Retinal pigment epithelial cell (primary cell): ENCODE measurements around the gene MS4A1.
"Not testable (repeated sequence)": the region's sequence is repeated elsewhere in the genome, so short reads cannot be mapped to it uniquely, and the experiment has no call there.

Experiments
- DNase-seq: peaks from one replicate; pipeline ENCODE4 v3.0.0-alpha.2; 2010; ENCODE audit warnings: low read depth
- H3K4me3 ChIP-seq: 2 replicates; pipeline ENCODE4 v1.5.1; 2011; ENCODE audit warnings: mild to moderate bottlenecking, low read length, control low read depth, moderate library complexity
- TF ChIP-seq, protein P1 (sequence below): conservative IDR thresholded peaks from 2 replicates; pipeline ENCODE4 v1.5.1; 2011; ENCODE audit warnings: low read depth, low read length, control low read depth, inconsistent platforms

Gene MS4A1

DNA sequence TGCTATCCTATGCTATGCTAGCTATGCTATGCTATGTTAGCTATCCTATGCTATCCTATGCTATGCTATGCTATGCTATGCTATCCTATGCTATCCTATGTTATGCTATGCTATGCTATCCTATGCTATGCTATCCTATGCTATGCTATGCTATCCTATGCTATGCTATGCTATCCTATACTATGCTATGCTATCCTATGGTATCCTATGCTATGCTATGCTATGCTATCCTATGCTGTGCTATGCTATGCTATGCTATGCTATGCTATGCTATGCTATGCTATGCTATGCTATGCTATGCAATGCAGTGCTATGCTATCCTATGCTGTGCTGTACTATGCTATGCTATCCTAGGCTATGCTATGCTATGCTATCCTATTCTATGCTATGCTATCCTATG, 8.6 kb upstream of the MS4A1 start:
- DNase-seq, result no peak
- no peak overlapping the region for H3K4me3 ChIP-seq
- TF ChIP-seq, protein P1, sequence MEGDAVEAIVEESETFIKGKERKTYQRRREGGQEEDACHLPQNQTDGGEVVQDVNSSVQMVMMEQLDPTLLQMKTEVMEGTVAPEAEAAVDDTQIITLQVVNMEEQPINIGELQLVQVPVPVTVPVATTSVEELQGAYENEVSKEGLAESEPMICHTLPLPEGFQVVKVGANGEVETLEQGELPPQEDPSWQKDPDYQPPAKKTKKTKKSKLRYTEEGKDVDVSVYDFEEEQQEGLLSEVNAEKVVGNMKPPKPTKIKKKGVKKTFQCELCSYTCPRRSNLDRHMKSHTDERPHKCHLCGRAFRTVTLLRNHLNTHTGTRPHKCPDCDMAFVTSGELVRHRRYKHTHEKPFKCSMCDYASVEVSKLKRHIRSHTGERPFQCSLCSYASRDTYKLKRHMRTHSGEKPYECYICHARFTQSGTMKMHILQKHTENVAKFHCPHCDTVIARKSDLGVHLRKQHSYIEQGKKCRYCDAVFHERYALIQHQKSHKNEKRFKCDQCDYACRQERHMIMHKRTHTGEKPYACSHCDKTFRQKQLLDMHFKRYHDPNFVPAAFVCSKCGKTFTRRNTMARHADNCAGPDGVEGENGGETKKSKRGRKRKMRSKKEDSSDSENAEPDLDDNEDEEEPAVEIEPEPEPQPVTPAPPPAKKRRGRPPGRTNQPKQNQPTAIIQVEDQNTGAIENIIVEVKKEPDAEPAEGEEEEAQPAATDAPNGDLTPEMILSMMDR, result no peak

DNA sequence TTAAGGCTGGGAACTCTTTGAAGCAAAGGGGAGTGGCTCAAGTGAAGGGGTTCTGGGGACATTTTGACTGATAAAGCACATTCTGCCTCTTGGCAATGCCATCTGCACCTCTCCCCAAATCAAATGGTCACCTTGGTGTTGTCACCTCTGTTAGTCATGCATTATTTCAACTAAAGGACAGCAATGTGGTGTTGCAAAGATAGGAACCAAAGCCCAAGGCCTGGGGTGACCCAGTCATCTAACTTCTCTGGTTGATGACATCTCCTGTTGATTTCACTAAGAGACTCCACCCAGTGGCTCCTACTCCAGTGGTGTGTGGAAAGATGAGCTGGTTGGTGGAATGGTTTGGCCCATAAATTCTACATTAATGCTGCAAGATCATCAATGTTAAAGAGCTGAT, 7.8 kb upstream of the MS4A1 start:
- no peak for DNase-seq
- H3K4me3 ChIP-seq, result no peak overlapping the region
- TF ChIP-seq, protein P1, result no peak

DNA sequence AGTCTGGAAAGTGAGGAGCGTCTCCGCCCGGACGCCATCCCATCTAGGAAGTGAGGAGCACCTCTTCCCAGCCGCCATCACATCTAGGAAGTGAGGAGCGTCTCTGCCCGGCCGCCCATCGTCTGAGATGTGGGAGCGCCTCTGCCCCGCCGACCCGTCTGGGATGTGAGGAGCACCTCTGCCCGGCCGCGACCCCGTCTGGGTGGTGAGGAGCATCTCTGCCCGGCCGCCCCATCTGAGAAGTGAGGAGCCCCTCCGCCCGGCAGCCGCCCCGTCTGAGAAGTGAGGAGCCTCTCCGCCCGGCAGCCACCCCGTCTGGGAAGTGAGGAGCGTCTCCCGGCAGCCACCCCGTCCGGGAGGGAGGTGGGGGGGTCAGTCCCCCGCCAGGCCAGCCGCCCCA, 4.5 kb upstream of the MS4A1 start:
- not testable (repeated sequence) for H3K4me3 ChIP-seq, DNase-seq

DNA sequence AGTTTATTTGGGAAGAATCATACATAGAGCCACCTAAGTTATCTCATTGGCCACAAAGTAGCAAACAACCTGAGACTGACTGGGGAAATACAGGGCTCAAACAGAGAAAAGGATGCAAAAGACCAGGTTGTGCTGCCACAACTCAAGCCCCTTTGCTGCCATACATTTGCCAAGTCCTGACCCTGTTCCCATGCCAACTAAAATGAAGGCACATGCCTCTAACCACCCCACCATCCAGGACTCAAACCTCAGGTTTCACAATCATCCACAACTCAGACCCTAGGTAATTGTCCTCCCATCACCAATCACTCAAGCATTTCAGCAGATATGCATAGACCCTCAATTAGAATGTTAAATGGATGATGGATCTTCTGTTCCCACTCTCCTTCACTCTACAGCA, 1.4 kb upstream of the MS4A1 start:
- DNase-seq, result no peak
- TF ChIP-seq, protein P1, result no peak
- H3K4me3 ChIP-seq, result no peak overlapping the region

DNA sequence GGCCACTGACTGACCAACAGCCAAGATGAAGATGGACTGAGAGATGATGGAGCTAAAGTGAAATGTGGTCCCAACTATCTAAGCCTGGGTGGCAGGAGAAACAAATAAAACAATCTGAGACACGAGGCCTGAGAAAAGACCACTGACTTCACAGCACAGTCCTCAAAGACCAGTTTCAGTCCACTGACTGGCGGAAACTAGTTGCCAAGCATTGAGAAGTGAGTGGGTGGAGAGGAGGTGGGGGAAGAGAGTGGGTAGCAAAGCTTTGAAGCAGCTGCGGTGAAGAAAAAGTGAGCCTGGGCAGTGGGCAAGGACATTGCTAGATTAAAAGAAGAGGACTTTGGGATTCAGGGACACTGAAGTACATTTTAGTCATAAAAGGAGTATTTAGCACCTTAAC, 1.9 kb downstream of the MS4A1 start:
- no peak overlapping the region for H3K4me3 ChIP-seq
- no peak for DNase-seq
- TF ChIP-seq, protein P1, result no peak

DNA sequence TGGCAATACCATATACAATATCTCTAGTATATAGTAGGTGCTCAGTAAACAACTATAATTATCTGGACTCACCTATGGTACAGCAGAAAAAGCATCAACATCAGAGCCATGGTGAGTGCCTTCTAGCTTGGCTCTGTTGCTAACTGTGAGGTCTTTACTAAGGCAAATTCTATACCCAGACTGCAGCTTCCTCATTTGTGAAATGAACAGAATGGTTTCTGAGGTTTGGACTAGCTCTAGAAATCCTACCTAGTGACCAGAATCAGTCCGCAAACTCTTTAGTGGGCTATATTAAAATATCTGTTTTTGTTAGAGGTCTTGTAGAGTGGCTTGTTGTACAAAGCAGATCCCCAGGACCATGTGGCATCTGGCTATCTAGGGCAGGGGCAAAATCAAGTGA, 3.7 kb downstream of the MS4A1 start:
- TF ChIP-seq, protein P1, result no peak
- H3K4me3 ChIP-seq, result no peak overlapping the region
- no peak for DNase-seq

DNA sequence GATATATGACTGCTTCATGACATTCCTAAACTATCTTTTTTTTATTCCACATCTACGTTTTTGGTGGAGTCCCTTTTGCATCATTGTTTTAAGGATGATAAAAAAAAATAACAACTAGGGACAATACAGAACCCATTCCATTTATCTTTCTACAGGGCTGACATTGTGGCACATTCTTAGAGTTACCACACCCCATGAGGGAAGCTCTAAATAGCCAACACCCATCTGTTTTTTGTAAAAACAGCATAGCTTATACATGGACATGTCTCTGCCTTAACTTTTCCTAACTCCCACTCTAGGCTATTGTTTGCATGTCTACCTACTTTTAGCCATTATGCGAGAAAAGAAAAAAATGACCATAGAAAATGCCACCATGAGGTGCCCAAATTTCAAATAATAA, 13.2 kb downstream of the MS4A1 start:
- DNase-seq, result no peak
- TF ChIP-seq, protein P1, result no peak
- H3K4me3 ChIP-seq, result no peak overlapping the region

DNA sequence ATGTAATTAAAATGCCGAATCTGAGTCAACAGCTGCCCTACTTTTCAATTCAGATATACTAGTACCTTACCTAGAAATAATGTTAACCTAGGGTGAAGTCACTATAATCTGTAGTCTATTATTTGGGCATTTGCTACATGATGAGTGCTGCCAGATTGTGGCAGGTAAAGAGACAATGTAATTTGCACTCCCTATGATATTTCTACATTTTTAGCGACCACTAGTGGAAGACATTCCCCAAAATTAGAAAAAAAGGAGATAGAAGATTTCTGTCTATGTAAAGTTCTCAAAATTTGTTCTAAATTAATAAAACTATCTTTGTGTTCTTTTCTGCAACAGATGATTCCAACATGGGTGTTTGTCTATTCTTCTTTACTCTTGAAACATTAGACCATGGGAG, 14.1 kb downstream of the MS4A1 start:
- no peak for DNase-seq
- H3K4me3 ChIP-seq, result no peak overlapping the region
- TF ChIP-seq, protein P1, result no peak
